ENCODE results near the gene CERKL.
"Not testable (repeated sequence)": the region's sequence is repeated elsewhere in the genome, so short reads cannot be mapped to it uniquely, and the experiment has no call there.

The CERKL gene, protein sequence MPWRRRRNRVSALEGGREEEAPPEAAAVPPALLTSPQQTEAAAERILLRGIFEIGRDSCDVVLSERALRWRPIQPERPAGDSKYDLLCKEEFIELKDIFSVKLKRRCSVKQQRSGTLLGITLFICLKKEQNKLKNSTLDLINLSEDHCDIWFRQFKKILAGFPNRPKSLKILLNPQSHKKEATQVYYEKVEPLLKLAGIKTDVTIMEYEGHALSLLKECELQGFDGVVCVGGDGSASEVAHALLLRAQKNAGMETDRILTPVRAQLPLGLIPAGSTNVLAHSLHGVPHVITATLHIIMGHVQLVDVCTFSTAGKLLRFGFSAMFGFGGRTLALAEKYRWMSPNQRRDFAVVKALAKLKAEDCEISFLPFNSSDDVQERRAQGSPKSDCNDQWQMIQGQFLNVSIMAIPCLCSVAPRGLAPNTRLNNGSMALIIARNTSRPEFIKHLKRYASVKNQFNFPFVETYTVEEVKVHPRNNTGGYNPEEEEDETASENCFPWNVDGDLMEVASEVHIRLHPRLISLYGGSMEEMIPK

DNA sequence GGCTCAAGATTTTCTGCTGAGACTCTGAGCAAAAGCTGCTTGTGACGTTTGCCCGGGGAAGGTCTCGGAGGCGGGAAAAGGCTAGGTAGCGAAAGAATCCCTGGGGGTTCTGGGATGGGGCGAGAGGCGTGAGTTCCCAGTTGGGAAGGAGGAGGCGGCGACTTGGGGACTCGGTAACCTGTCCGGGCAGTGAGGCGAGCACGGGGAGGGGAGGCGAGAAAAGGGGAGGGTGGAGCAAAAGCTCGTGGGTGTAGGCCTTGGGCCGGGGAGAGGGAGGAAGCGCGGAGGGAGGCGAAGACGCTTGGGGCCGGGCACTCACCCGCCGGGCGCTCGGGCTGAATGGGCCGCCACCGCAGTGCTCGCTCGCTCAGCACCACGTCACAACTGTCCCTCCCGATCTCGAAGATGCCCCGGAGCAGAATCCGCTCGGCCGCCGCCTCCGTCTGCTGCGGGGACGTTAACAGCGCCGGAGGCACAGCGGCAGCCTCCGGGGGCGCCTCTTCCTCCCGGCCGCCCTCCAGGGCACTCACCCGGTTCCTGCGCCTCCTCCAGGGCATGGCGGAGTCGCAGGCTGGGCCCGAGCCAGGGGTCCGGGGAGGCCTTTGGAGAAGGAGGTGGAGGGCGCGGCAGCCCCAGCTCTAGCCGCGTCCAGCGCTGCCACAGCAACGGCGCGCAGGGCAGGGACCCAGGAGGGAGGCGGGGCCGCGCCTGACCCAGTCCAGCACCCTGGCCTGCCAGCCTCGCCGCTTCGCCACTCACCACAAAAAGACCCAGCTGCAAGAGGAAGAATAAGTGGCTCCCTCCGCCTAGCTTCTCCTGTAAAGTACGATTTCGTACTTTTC lies at the start of gene CERKL:
CERKL (minus strand) TSS at position 656 of the 842 bp plus-strand sequence; CDS start at position 557, 99 bp downstream.
- no peak for DNase-seq (ENCODE audit: low read depth, low spot score)

DNA sequence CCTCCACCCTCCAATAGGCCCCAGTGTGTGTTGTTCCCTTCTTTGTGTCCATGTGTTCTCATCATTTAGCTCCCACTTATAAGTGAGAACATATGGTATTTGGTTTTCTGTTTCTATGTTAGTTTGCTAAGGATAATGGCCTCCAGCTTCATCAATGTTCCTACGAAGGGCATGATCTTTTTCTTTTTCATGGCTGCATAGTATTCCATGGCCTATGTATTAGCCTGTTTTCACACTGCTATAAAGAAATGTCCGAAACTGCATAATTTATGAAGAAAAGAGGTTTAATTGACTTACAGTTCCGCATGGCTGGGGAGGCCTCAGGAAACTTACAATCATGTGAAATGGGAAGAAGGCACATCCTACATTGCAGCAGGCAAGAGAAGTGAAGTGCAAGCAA lies 45.6 kb upstream of the CERKL start:
- DNase-seq (ENCODE audit: low read depth, low spot score) = not testable (repeated sequence)

DNA sequence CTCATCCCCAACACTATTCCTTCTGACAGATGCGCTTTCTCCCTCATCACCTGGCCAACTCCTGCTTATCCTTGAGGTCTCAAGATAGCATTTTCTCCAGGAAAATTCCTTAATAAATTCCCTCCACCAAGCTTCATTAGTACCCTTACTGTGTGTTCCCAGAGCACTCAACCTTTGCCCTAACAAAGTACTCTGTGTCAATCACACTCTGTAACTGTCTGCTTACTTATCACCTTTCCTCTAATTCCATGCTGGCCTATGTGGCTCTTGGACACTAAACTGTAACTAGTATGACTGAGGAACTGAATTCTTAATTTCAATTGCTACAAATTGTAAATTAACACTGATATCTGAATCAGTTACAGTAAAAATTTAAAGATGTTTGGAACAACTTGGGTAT lies 41.3 kb upstream of the CERKL start:
- no peak for DNase-seq (ENCODE audit: low read depth, low spot score)

DNA sequence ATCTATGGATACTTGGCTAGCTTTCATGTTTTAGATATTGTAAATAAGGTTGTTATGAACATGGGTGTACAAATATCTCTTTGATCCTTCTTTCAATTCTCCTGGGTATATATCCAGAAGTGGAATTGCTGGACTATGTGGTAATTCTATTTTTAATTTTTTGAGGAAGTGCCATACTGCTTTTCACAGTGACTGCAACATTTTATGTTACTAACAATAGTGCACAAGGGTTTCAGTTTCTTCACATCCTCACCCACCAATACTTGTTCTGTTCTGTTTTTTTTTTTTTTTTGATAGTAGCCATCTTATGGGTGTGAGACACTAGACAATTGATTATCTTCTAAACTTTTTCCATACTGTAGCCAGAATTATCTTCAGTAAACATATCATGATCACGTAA lies 40.7 kb upstream of the CERKL start:
- DNase-seq (ENCODE audit: low read depth, low spot score) = no peak

- no peak for DNase-seq (ENCODE audit: low read depth, low spot score)
Observed at GRCh38 chr2:181697126-181697525, 40.2 kb upstream of the CERKL start.

- no peak for DNase-seq (ENCODE audit: low read depth, low spot score)
Observed at GRCh38 chr2:181694271-181694670, 37.4 kb upstream of the CERKL start.

DNA sequence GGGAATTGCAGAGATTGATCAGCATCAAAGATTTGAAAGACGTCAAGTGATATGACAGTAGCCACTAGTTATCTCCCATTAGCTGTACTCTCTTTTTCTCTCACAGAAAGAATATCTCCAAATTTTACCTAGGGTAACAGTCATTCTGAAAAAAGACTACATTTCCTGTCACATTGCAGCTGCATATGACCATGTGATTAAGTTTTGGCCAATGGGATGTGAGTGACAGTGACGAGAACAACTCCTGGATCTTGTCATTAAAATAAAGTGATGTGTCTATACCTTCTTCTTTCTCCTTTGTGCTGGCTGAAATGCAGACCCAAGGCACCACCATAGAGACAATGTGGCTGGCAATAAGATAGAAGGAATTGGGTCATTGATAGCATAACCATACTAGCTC lies 34.0 kb upstream of the CERKL start:
- no peak for DNase-seq (ENCODE audit: low read depth, low spot score)

DNA sequence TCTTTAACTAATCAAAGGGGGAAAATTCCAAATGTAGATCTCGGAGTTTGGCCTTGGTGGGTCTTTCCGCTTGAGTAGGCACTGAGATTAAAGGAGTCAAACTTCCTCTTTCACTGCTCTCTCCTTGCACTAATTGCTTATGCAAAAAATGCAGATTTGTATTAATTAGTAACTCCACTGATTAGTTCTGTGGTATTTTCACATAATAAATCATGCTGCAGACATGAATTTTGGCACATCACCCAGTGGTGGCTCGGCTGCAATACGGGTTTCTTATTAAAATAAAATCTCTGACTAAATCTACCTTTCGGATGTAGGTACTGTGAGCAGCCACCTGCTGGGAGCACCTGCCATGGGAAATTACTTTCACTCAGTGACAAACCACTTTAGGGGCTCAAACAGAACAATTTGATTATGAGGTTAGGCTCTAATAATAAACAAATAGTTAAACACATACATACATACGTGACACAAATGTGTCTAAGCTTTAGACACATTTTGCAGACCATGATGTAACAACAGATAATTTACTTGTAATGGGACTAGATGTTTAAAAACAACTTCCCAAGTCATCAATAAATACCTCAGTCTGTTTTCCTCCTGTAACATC lies 29.8 kb upstream of the CERKL start:
- DNase-seq (ENCODE audit: low read depth, low spot score) = no peak

DNA sequence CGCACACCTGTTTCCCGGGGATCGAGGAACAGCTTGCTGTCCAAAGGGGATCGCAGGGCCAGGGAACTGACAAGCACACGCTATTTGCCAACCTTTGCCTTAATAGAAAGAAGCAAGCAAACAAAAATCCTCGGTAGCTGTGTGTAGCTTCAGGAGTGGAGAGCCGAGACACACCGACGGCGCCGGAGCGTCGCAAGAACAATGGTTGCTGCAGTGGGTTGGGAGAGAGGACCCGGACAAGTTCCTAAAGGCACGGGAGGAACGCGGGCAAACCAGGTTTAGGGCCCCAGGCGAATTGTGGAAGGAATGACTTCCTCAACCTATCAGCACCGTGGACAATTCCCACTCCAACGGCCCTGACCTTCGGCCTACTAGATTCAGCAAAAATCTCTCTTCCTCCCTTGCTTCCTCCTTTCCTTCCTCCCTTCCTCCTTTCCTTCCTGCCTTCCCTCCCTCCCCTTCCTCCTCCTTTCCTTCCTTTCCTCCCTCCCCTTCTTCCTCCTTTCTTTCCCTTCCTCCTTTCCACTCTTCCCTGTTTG lies 28.3 kb upstream of the CERKL start:
- DNase-seq (ENCODE audit: low read depth, low spot score) = no peak

- DNase-seq (ENCODE audit: low read depth, low spot score) = no peak
Observed at GRCh38 chr2:181684454-181685149, 27.7 kb upstream of the CERKL start.

DNA sequence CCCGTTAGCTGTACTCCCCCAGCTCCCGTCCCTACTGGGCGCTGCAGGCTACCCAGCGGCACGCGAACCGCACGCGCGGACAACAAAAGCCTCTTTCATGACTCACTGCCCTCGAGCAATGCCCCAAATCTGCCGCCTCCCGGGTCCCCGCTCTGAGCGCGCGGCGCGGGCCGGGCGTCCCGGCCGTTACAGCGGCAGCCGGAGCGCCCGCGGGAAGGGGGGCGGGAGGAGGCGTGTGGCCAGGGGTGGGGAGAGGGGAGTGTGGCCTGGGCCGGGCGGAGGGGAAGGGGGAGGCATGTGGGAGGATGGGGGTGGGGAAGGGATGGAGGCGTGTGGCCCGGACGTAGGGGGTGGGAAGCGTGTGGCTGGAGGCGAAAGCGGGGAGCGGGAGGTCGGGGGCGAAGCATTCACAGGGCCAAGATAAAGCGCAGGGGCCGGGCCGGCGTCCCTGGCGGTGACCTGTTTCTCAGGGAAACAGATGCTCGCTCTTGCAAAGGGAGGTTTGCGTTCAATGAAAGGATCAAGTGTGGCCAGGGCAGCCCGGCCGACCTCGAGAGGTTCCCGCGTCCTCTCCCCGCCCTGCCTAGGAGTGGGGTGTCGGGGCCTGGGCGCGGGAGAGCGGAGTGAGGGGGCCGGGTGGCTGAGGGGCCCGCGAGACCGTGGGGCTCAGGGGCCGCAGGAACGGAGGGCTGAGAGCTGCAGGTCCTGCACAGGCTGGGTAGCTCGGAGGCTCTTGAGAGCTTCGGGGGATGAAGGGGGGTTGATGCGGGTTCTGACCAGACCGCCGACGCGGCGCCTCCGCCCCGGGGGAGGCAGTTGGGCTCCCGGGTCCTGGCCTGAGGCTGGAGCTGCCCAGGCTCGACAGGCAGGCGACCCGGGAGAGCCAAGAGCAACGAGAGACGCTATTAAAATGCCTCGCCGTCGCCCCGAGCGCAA lies 26.9 kb upstream of the CERKL start:
- no peak for DNase-seq (ENCODE audit: low read depth, low spot score)

- no peak for DNase-seq (ENCODE audit: low read depth, low spot score)
Observed at GRCh38 chr2:181682795-181683517, 26.1 kb upstream of the CERKL start.

- no peak for DNase-seq (ENCODE audit: low read depth, low spot score)
Observed at GRCh38 chr2:181682026-181682789, 25.3 kb upstream of the CERKL start.

GRCh38 chr2:181680937-181681811 lies 24.3 kb upstream of the CERKL start:
- no peak for DNase-seq (ENCODE audit: low read depth, low spot score)

- no peak for DNase-seq (ENCODE audit: low read depth, low spot score)
Observed at GRCh38 chr2:181680055-181680936, 23.4 kb upstream of the CERKL start, which contains the start of gene NEUROD1. Gene NEUROD1, minus strand, starts transcription at chr2:181680517. Its CDS starts 1,657 bp downstream, at chr2:181678860.

GRCh38 chr2:181679544-181679979 lies 22.7 kb upstream of the CERKL start:
- DNase-seq (ENCODE audit: low read depth, low spot score) = no peak
